IMR-90 (cell line): ENCODE measurements around the gene NRXN2. TPM values are rescaled to one million over a fixed set of nuclear protein-coding genes. Genes with fewer than 3 reads are reported as not detected.

ENCODE experiments used
- ATAC-seq: fragments of 200-7000 bp; cut with Tn5 transposase; 2 replicates; pipeline ENCODE4 v1.9.1; 2020; ENCODE audit warnings: low read depth, mild to moderate bottlenecking, moderate library complexity
- BruUV-seq: library from RNA; stranded (reverse); fragments of 400-500 nt; replicated peaks from 2 replicates; lab custom pipeline; 2021; lab: Mats Ljungman, UMichigan
- CTCF ChIA-PET: fragments of 300-600 bp; formaldehyde crosslinking; extraction: SDS; loops from one replicate; lab custom pipeline; 2021; ENCODE audit warnings: antibody characterized with exemption; lab: Yijun Ruan, JAX
- POLR2A ChIA-PET: fragments of 300-600 bp; sonication (Branson Sonifier 250); formaldehyde crosslinking; loops from one replicate; lab custom pipeline; 2022; ENCODE audit warnings: antibody characterized with exemption; ENCODE audit not compliant: unreplicated experiment; lab: Charles Lee
- DNase-seq: peaks from one replicate; pipeline ENCODE4 v3.0.0; 2013
- H2AFZ ChIP-seq: replicated peaks from 2 replicates; pipeline ENCODE3; 2013; ENCODE audit warnings: low read length, mild to moderate bottlenecking; ENCODE audit not compliant: poor library complexity
- H2AK5ac ChIP-seq: 2 replicates; pipeline ENCODE4 v1.6.1; 2013; ENCODE audit warnings: low read depth, low read length, inconsistent platforms
- H2AK9ac ChIP-seq: replicated peaks from 2 replicates; pipeline ENCODE3; 2013; ENCODE audit warnings: mild to moderate bottlenecking, low read depth, low read length, moderate library complexity; ENCODE audit not compliant: poor library complexity
- H2BK120ac ChIP-seq: 2 replicates; pipeline ENCODE4 v1.6.1; 2013; ENCODE audit warnings: low read depth, low read length, inconsistent platforms
- H2BK15ac ChIP-seq: 3 replicates; pipeline ENCODE4 v1.6.1; 2013; ENCODE audit warnings: low read depth, low read length, inconsistent platforms
- H2BK20ac ChIP-seq: 2 replicates; pipeline ENCODE4 v1.6.1; 2013; ENCODE audit warnings: low read depth, mild to moderate bottlenecking, inconsistent platforms, low read length, moderate library complexity
- H2BK5ac ChIP-seq: 2 replicates; pipeline ENCODE4 v1.6.1; 2013; ENCODE audit warnings: mild to moderate bottlenecking, low read depth, low read length, inconsistent platforms; ENCODE audit not compliant: poor library complexity, severe bottlenecking
- H3K14ac ChIP-seq: replicated peaks from 2 replicates; pipeline ENCODE4 v1.6.1; 2013; ENCODE audit warnings: low read depth, low read length, inconsistent platforms
- H3K18ac ChIP-seq: 2 replicates; pipeline ENCODE4 v1.6.1; 2013; ENCODE audit warnings: low read depth, low read length, control low read depth
- H3K23ac ChIP-seq: 2 replicates; pipeline ENCODE4 v1.6.1; 2013; ENCODE audit warnings: low read depth, low read length, inconsistent platforms
- H3K27ac ChIP-seq: 2 replicates; pipeline ENCODE4 v1.5.1; 2013; ENCODE audit warnings: mild to moderate bottlenecking, control low read depth, low read length; ENCODE audit not compliant: insufficient read depth
- H3K27me3 ChIP-seq: 2 replicates; pipeline ENCODE4 v1.6.1; 2013; ENCODE audit warnings: low read length; ENCODE audit not compliant: control insufficient read depth, insufficient read depth
- H3K36me3 ChIP-seq: 2 replicates; pipeline ENCODE4 v1.6.1; 2013; ENCODE audit warnings: low read length, mixed read lengths; ENCODE audit not compliant: control insufficient read depth, insufficient read depth
- H3K4ac ChIP-seq: 2 replicates; pipeline ENCODE4 v1.6.1; 2013; ENCODE audit warnings: low read depth, low read length, inconsistent platforms
- H3K4me1 ChIP-seq: 2 replicates; pipeline ENCODE4 v1.6.1; 2013; ENCODE audit warnings: low read length, mixed read lengths; ENCODE audit not compliant: control insufficient read depth, insufficient read depth
- H3K4me2 ChIP-seq: 2 replicates; pipeline ENCODE4 v1.6.1; 2013; ENCODE audit warnings: low read depth, mild to moderate bottlenecking, control low read depth, low read length, moderate library complexity
- H3K4me3 ChIP-seq: 2 replicates; pipeline ENCODE4 v1.5.1; 2013; ENCODE audit warnings: low read depth, mild to moderate bottlenecking, control low read depth, low read length, moderate library complexity; ENCODE audit not compliant: insufficient read depth
- H3K56ac ChIP-seq: 2 replicates; pipeline ENCODE4 v1.6.1; 2013; ENCODE audit warnings: low read length, inconsistent platforms; ENCODE audit not compliant: insufficient read depth; ENCODE audit errors: extremely low read depth
- H3K79me1 ChIP-seq, 2 experiments: 2 replicates each; pipeline ENCODE4 v1.6.1; 2013; ENCODE audit warnings: low read length in 2 of 2, inconsistent platforms in 1 of 2, low read depth in 1 of 2
- H3K9ac ChIP-seq: 2 replicates; pipeline ENCODE4 v1.6.1; 2013; ENCODE audit warnings: low read depth, low read length, control low read depth
- H3K9me1 ChIP-seq: 2 replicates; pipeline ENCODE4 v1.6.1; 2013; ENCODE audit warnings: low read length, inconsistent platforms; ENCODE audit not compliant: insufficient read depth
- H3K9me3 ChIP-seq: 2 replicates; pipeline ENCODE4 v1.6.1; 2013; ENCODE audit warnings: low read length; ENCODE audit not compliant: control insufficient read depth, insufficient read depth
- H4K20me1 ChIP-seq: 2 replicates; pipeline ENCODE4 v1.6.1; 2013; ENCODE audit warnings: low read length, inconsistent platforms; ENCODE audit not compliant: insufficient read depth
- H4K5ac ChIP-seq: 2 replicates; pipeline ENCODE4 v1.6.1; 2013; ENCODE audit warnings: mild to moderate bottlenecking, low read depth, low read length, control low read depth
- H4K8ac ChIP-seq, 2 experiments: 2 replicates each; pipeline ENCODE4 v1.6.1; 2013; ENCODE audit warnings: low read depth in 2 of 2, low read length in 2 of 2, control low read depth in 1 of 2, inconsistent platforms in 1 of 2
- H4K91ac ChIP-seq: 2 replicates; pipeline ENCODE4 v1.6.1; 2013; ENCODE audit warnings: low read depth, low read length, inconsistent platforms; ENCODE audit not compliant: insufficient read depth
- BHLHE40 ChIP-seq: fragments of 150-350 bp; IDR thresholded peaks from 2 replicates; pipeline ENCODE4 v1.6.1; 2016; ENCODE audit warnings: mild to moderate bottlenecking, low read depth, low read length
- RFX5 ChIP-seq: IDR thresholded peaks from 2 replicates; pipeline ENCODE4 v1.8.0; 2012; ENCODE audit warnings: low read depth, mild to moderate bottlenecking, low read length, moderate library complexity
- WGBS, 2 experiments: methylation state at CpG; one replicate each; pipeline versions ENCODE4 v1.1.5 to v1.1.7; 2013; ENCODE audit warnings: missing lambda C conversion rate in 2 of 2; ENCODE audit not compliant: insufficient read length in 1 of 2; ENCODE audit errors: extremely low coverage in 2 of 2; 5-methylcytosine and 5-hydroxymethylcytosine counted together
- dilution Hi-C: fragments of 300-500 bp; cut with HindIII; formaldehyde crosslinking; loops from one replicate; pipeline ENCODE4 v1.14.3; 2018; ENCODE audit warnings: low sequenced_read_pairs; ENCODE audit not compliant: unreplicated experiment
- in situ Hi-C: fragments of 300-500 bp; cut with MboI; formaldehyde crosslinking; loops from 3 replicates; pipeline ENCODE4 v1.14.3; 2019; ENCODE audit warnings: low sequenced_read_pairs, inconsistent platforms, mixed read lengths
- intact Hi-C: fragments of 100-400 bp; cut with micrococcal nuclease; formaldehyde crosslinking; loops from 2 replicates; pipeline ENCODE4 v1.10.0; 2022
- polyA plus RNA-seq, 3 experiments: library from polyadenylated mRNA; depleted of rRNA; stranded (reverse); fragments of >200 nt; gene quantifications; 2 replicates each; pipeline ENCODE4 v1.2.3, GENCODE V29; 2012; ENCODE audit warnings: low replicate concordance in 1 of 3
- total RNA-seq: library from RNA; depleted of rRNA; stranded (reverse); fragments of >200 nt; gene quantifications from 2 replicates; pipeline ENCODE4 v1.2.3, GENCODE V29; 2012

NRXN2 gene
- total and polyA plus RNA-seq, 2 of the 4 experiments (the other 2 are of a cell fraction): 0.18 to 0.22 TPM

DNA sequence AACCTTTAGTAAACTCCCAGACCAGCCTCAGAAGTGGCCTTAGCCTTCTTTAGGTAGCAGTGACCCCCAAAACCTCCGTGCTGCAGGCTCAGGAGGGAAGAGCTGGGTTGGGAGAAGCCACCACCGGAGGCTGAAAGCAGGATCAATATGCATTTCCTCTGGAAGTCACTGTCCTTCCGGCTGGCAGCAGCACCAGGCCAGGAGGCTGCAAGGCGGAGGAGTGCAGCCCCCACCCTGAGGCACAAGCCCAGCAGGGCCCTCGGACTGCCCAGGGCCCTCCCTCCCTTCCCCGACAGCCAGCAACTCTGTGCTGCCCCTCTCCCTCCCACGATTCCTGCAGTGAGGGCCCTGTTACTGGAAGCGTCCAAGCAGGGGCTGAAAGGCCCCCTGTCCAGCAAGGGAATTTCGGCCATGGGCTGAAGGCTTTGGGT is 3.2 kb upstream of the NRXN2 start:
- Histone ChIP-seq H3K4me3 (no peak overlapping the region), H4K20me1 (no peaks in the 10 kb centered on the region), H4K91ac (no peak overlapping the region), H3K27ac (no peak overlapping the region), H3K14ac (no peak overlapping the region), H2AFZ (peak overlapping the region; percentile 32), H3K18ac (no peak overlapping the region), H3K4ac (no peak overlapping the region), H2BK15ac (no peak overlapping the region), H4K5ac (no peak overlapping the region), H2BK20ac (no peak overlapping the region), H3K23ac (no peak overlapping the region), H2AK5ac (no peak overlapping the region), H3K4me2 (no peak overlapping the region), H3K9me1 (no peaks in the 10 kb centered on the region), H4K8ac (no peak overlapping the region), H3K4me1 (no peaks in the 10 kb centered on the region), H3K27me3 (peaks cover 54% of the 10 kb centered on the region), H3K56ac (no peak overlapping the region), H3K36me3 (no peaks in the 10 kb centered on the region), H2AK9ac (no peak overlapping the region), H2BK120ac (no peak overlapping the region), H3K9me3 (no peaks in the 10 kb centered on the region), H2BK5ac (no peak overlapping the region), H3K9ac (no peak overlapping the region), H3K79me1 (no peaks in the 10 kb centered on the region)
- in situ Hi-C loops (no loop called here), intact Hi-C loops (no loop called here), dilution Hi-C loops (no loop called here)
- ChIA-PET CTCF (no interaction called here), POLR2A (no interaction called here)
- no CpG with 5 or more reads among the region's 9 CpGs for WGBS, 2 experiments
- no TSS peak for BruUV-seq
- no peak for DNase-seq
- ATAC-seq: no peak
- TF ChIP-seq BHLHE40 (no peak), RFX5 (no peak)
